SIG-M5 treated with dmso at 0.1 percent for 504 hours (cell line): ENCODE results near the gene XPO1.

Experiments
- DNase-seq: peaks from one replicate; lab custom pipeline; 2025; ENCODE audit not compliant: unreplicated experiment; lab: John Stamatoyannopoulos, UW

The XPO1 gene

GRCh38 chr2:61437170-61437569 is 101.0 kb downstream of the XPO1 start:
- no peak for DNase-seq

- no peak for DNase-seq
These were observed 102.1 kb downstream of the XPO1 start for GRCh38 chr2:61436092-61436491.

GRCh38 chr2:61435291-61435690 is 102.9 kb downstream of the XPO1 start:
- DNase-seq = no peak

GRCh38 chr2:61434314-61434713 is 103.8 kb downstream of the XPO1 start:
- peak; percentile 93 for DNase-seq

GRCh38 chr2:61433606-61434005 is 104.5 kb downstream of the XPO1 start:
- no peak for DNase-seq

GRCh38 chr2:61432990-61433389 is 105.2 kb downstream of the XPO1 start:
- DNase-seq = no peak

GRCh38 chr2:61431345-61431744 is 106.8 kb downstream of the XPO1 start:
- DNase-seq = no peak
